Activated T-cell treated with anti-CD3 and anti-CD28 coated beads for 1 hour (primary cell): ENCODE results near the gene OAT.

ENCODE experiments used
- DNase-seq: peaks from one replicate; pipeline ENCODE4 v3.0.0-alpha.2; 2020; ENCODE audit warnings: low read depth

Gene OAT

GRCh38 chr10:124418726-124419501, at the start of gene OAT:
Gene OAT (minus strand): TSS chr10:124418923. CDS start chr10:124412171, 6,752 bp downstream.
- peak; percentile 97 for DNase-seq

- no peak for DNase-seq
Measured at GRCh38 chr10:124467165-124467564, 48.4 kb upstream of the OAT start.

GRCh38 chr10:124465777-124466488, 47.2 kb upstream of the OAT start:
- DNase-seq, result no peak

GRCh38 chr10:124465003-124465776, 46.5 kb upstream of the OAT start:
- no peak for DNase-seq

- no peak for DNase-seq
Measured at GRCh38 chr10:124464028-124464965, 45.6 kb upstream of the OAT start.

- no peak for DNase-seq
Measured at GRCh38 chr10:124462348-124462695, 43.6 kb upstream of the OAT start.

- peak; percentile 76 for DNase-seq
Measured at GRCh38 chr10:124461642-124462347, 43.1 kb upstream of the OAT start, which contains the start of gene LHPP. Gene LHPP (plus strand): TSS chr10:124461823. CDS start chr10:124461863, 40 bp downstream.

- no peak for DNase-seq
Measured at GRCh38 chr10:124460144-124460543, 41.4 kb upstream of the OAT start.

GRCh38 chr10:124459395-124459794, 40.7 kb upstream of the OAT start:
- DNase-seq, result no peak

- no peak for DNase-seq
Measured at GRCh38 chr10:124458889-124459288, 40.2 kb upstream of the OAT start.

- DNase-seq, result no peak
Measured at GRCh38 chr10:124458473-124458872, 39.8 kb upstream of the OAT start.

- no peak for DNase-seq
Measured at GRCh38 chr10:124455441-124455840, 36.7 kb upstream of the OAT start.

- no peak for DNase-seq
Measured at GRCh38 chr10:124453960-124454610, 35.4 kb upstream of the OAT start.

GRCh38 chr10:124451276-124451675, 32.6 kb upstream of the OAT start:
- no peak for DNase-seq

GRCh38 chr10:124450783-124451057, 32.0 kb upstream of the OAT start:
- no peak for DNase-seq

GRCh38 chr10:124450012-124450782, 31.5 kb upstream of the OAT start, which contains the start of gene NKX1-2:
Gene NKX1-2 (minus strand): TSS chr10:124450035. CDS start chr10:124449943, 92 bp downstream.
- DNase-seq, result no peak

GRCh38 chr10:124449170-124450011, 30.7 kb upstream of the OAT start:
- DNase-seq, result no peak

- DNase-seq, result no peak
Measured at GRCh38 chr10:124448696-124449169, 30.0 kb upstream of the OAT start.
